HUES6 (cell line): ENCODE measurements around the gene OR13G1.

Experiments used
- H3K27ac ChIP-seq: 2 replicates; pipeline ENCODE4 v1.7.0; 2013; ENCODE audit warnings: low read depth, mild to moderate bottlenecking, low read length, inconsistent platforms
- H3K27me3 ChIP-seq: 2 replicates; pipeline ENCODE4 v1.6.1; 2013; ENCODE audit warnings: low read length; ENCODE audit not compliant: control insufficient read depth, insufficient read depth
- H3K36me3 ChIP-seq: 2 replicates; pipeline ENCODE4 v1.6.1; 2013; ENCODE audit warnings: low read length; ENCODE audit not compliant: control insufficient read depth, insufficient read depth
- H3K4me1 ChIP-seq: 2 replicates; pipeline ENCODE4 v1.6.1; 2013; ENCODE audit warnings: low read length; ENCODE audit not compliant: control insufficient read depth, insufficient read depth
- H3K4me3 ChIP-seq: 2 replicates; pipeline ENCODE4 v1.5.1; 2013; ENCODE audit warnings: low read depth, low read length
- H3K9ac ChIP-seq: one replicate; pipeline ENCODE4 v1.6.1; 2013; ENCODE audit warnings: mild to moderate bottlenecking, low read length
- H3K9me3 ChIP-seq: 2 replicates; pipeline ENCODE4 v1.6.1; 2013; ENCODE audit warnings: low read depth, low read length; ENCODE audit not compliant: control insufficient read depth, insufficient read depth

The OR13G1 gene

GRCh38 chr1:247647864-247648263 lies 31.7 kb downstream of the OR13G1 start:
- H3K9ac ChIP-seq, result no peak overlapping the region
- H3K36me3 ChIP-seq, result no peaks in the 10 kb centered on the region
- H3K4me3 ChIP-seq, result peak overlapping the region; percentile 43
- H3K4me1 ChIP-seq, result peaks cover 19% of the 10 kb centered on the region
- no peak overlapping the region for H3K27ac ChIP-seq
- H3K27me3 ChIP-seq, result no peaks in the 10 kb centered on the region; the same call in 1 of the 2 replicates
- H3K9me3 ChIP-seq, result no peaks in the 10 kb centered on the region

- Histone ChIP-seq H3K27me3 (no peaks in the 10 kb centered on the region; the same call in 1 of the 2 replicates), H3K36me3 (no peaks in the 10 kb centered on the region), H3K27ac (no peak overlapping the region), H3K9ac (no peak overlapping the region), H3K4me3 (no peak overlapping the region), H3K4me1 (peaks cover 19% of the 10 kb centered on the region), H3K9me3 (no peaks in the 10 kb centered on the region)
Measured at GRCh38 chr1:247646867-247647266, 32.7 kb downstream of the OR13G1 start.

- no peak overlapping the region for H3K9ac ChIP-seq
- peaks cover 23% of the 10 kb centered on the region for H3K27me3 ChIP-seq
- H3K27ac ChIP-seq, result no peak overlapping the region
- H3K4me1 ChIP-seq, result peaks cover 21% of the 10 kb centered on the region
- no peaks in the 10 kb centered on the region for H3K36me3 ChIP-seq
- H3K4me3 ChIP-seq, result no peak overlapping the region
- no peaks in the 10 kb centered on the region for H3K9me3 ChIP-seq
Measured at GRCh38 chr1:247642742-247643141, 36.8 kb downstream of the OR13G1 start.

GRCh38 chr1:247639381-247639981 lies 40.1 kb downstream of the OR13G1 start:
- peak overlapping the region; percentile 30 for H3K9ac ChIP-seq

GRCh38 chr1:247638781-247639180 lies 40.8 kb downstream of the OR13G1 start:
- Histone ChIP-seq H3K4me1 (peaks cover 9% of the 10 kb centered on the region; the same call in 1 of the 2 replicates), H3K36me3 (no peaks in the 10 kb centered on the region), H3K4me3 (peak overlapping the region; percentile 61), H3K9me3 (no peaks in the 10 kb centered on the region), H3K9ac (no peak overlapping the region), H3K27ac (no peak overlapping the region), H3K27me3 (peaks cover 23% of the 10 kb centered on the region)

More at GRCh38 chr1:247639381-247639981, 40.1 kb downstream of the OR13G1 start:
- no peak overlapping the region for H3K27ac ChIP-seq
- no peaks in the 10 kb centered on the region for H3K9me3 ChIP-seq
- H3K27me3 ChIP-seq, result peaks cover 23% of the 10 kb centered on the region
- no peaks in the 10 kb centered on the region for H3K36me3 ChIP-seq
- H3K4me3 ChIP-seq, result peak overlapping the region; percentile 61
- peaks cover 9% of the 10 kb centered on the region; the same call in 1 of the 2 replicates for H3K4me1 ChIP-seq

- no peak overlapping the region for H3K4me3 ChIP-seq
- H3K9ac ChIP-seq, result no peak overlapping the region
- H3K36me3 ChIP-seq, result no peaks in the 10 kb centered on the region
- no peak overlapping the region for H3K27ac ChIP-seq
- peaks cover 23% of the 10 kb centered on the region for H3K27me3 ChIP-seq
- no peaks in the 10 kb centered on the region for H3K9me3 ChIP-seq
- peaks cover 9% of the 10 kb centered on the region; the same call in 1 of the 2 replicates for H3K4me1 ChIP-seq
Measured at GRCh38 chr1:247638011-247638410, 41.5 kb downstream of the OR13G1 start.

- no peak overlapping the region for H3K27ac ChIP-seq
- H3K4me1 ChIP-seq, result no peaks in the 10 kb centered on the region
- H3K36me3 ChIP-seq, result no peaks in the 10 kb centered on the region
- no peaks in the 10 kb centered on the region for H3K9me3 ChIP-seq
- no peaks in the 10 kb centered on the region for H3K27me3 ChIP-seq
- H3K4me3 ChIP-seq, result no peak overlapping the region
- no peak overlapping the region for H3K9ac ChIP-seq
Measured at GRCh38 chr1:247627951-247628350, 51.6 kb downstream of the OR13G1 start.
